ENCODE measurements around the gene LYPD6.
"Not testable (repeated sequence)": the region's sequence is repeated elsewhere in the genome, so short reads cannot be mapped to it uniquely, and the experiment has no call there.

LYPD6 gene

GRCh38 chr2:149330127-149331022 lies at the start of gene LYPD6:
LYPD6 (plus strand) TSS chr2:149330587; CDS start chr2:149437709, 107,122 bp downstream.
- peak; percentile 46 for DNase-seq

GRCh38 chr2:149281441-149281840 lies 48.9 kb upstream of the LYPD6 start:
- DNase-seq, result no peak

GRCh38 chr2:149290662-149291061 lies 39.7 kb upstream of the LYPD6 start:
- DNase-seq, result no peak

- DNase-seq, result no peak
These were observed 38.5 kb upstream of the LYPD6 start for GRCh38 chr2:149291881-149292280.

GRCh38 chr2:149296031-149296430 lies 34.4 kb upstream of the LYPD6 start:
- no peak for DNase-seq

- no peak for DNase-seq
These were observed 23.4 kb upstream of the LYPD6 start for GRCh38 chr2:149307014-149307413.

- DNase-seq, result no peak
These were observed 20.0 kb upstream of the LYPD6 start for GRCh38 chr2:149310349-149310748.

GRCh38 chr2:149312039-149312438 lies 18.3 kb upstream of the LYPD6 start:
- no peak for DNase-seq

GRCh38 chr2:149313512-149313972 lies 16.8 kb upstream of the LYPD6 start:
- DNase-seq, result peak; percentile 16

GRCh38 chr2:149314687-149315086 lies 15.7 kb upstream of the LYPD6 start:
- no peak for DNase-seq

- no peak for DNase-seq
These were observed 14.9 kb upstream of the LYPD6 start for GRCh38 chr2:149315461-149315860.

- not testable (repeated sequence) for DNase-seq
These were observed 11.8 kb upstream of the LYPD6 start for GRCh38 chr2:149318566-149318965.

GRCh38 chr2:149320362-149320761 lies 10.0 kb upstream of the LYPD6 start:
- no peak for DNase-seq

- DNase-seq, result no peak
These were observed 1.3 kb upstream of the LYPD6 start for GRCh38 chr2:149329068-149329467.

GRCh38 chr2:149329489-149330126 lies 779 bp upstream of the LYPD6 start:
- DNase-seq, result peak; percentile 39

GRCh38 chr2:149331023-149331400 lies 625 bp downstream of the LYPD6 start:
- no peak for DNase-seq

GRCh38 chr2:149332364-149332763 lies 2.0 kb downstream of the LYPD6 start:
- DNase-seq, result no peak

- DNase-seq, result no peak
These were observed 3.2 kb downstream of the LYPD6 start for GRCh38 chr2:149333636-149334035.

GRCh38 chr2:149334156-149334555 lies 3.8 kb downstream of the LYPD6 start:
- no peak for DNase-seq

GRCh38 chr2:149339324-149339723 lies 8.9 kb downstream of the LYPD6 start:
- no peak for DNase-seq

GRCh38 chr2:149342509-149342908 lies 12.1 kb downstream of the LYPD6 start:
- no peak for DNase-seq

- no peak for DNase-seq
These were observed 13.7 kb downstream of the LYPD6 start for GRCh38 chr2:149344105-149344504.

GRCh38 chr2:149346272-149346671 lies 15.9 kb downstream of the LYPD6 start:
- DNase-seq, result no peak

- DNase-seq, result no peak
These were observed 17.9 kb downstream of the LYPD6 start for GRCh38 chr2:149348291-149348690.
